Measurements from ENCODE around the gene GREB1. TPM values are rescaled to one million over a fixed set of nuclear protein-coding genes. Genes with fewer than 3 reads are reported as not detected.

The GREB1 gene
- polyA plus RNA-seq, 1 donor from 2014 or later, result 17.2 TPM

- no peak overlapping the region for H3K4me3 ChIP-seq (ENCODE audit: low read length)
- no peak overlapping the region for H3K9ac ChIP-seq (ENCODE audit: low read length)
- H3F3A ChIP-seq (ENCODE audit: insufficient read depth, low read length, poor library complexity, severe bottlenecking), result no peaks in the 10 kb centered on the region
- H3K27me3 ChIP-seq (ENCODE audit: insufficient read depth, low read depth, low read length), result no peaks in the 10 kb centered on the region
- H3K9me2 ChIP-seq (ENCODE audit: insufficient read depth, low read length), result no peaks in the 10 kb centered on the region
- H3K4me2 ChIP-seq (ENCODE audit: low read length), result no peak overlapping the region
- no peaks in the 10 kb centered on the region for H3K79me2 ChIP-seq (replicated peaks; ENCODE audit: insufficient read depth, low read length)
- H4K20me1 ChIP-seq (ENCODE audit: insufficient read depth), result no peaks in the 10 kb centered on the region
- no peak for TF ChIP-seq MXI1 (conservative IDR thresholded peaks at IDR 0.05; ENCODE audit: poor library complexity, severe bottlenecking)
- TF ChIP-seq POLR2AphosphoS5 (IDR thresholded peaks at IDR 0.05), result no peak
- TF ChIP-seq RAD21 (conservative IDR thresholded peaks at IDR 0.05), result no peak
- no peak for TF ChIP-seq SMC3 (conservative IDR thresholded peaks at IDR 0.05; ENCODE audit: poor library complexity)
- TF ChIP-seq EP300 (conservative IDR thresholded peaks at IDR 0.05; ENCODE audit: poor library complexity, severe bottlenecking), result no peak
- no peak for TF ChIP-seq EZH2 (IDR thresholded peaks at IDR 0.05; ENCODE audit: borderline replicate concordance, insufficient read depth, low read length, poor library complexity, severe bottlenecking)
- no peak for TF ChIP-seq CTCF (IDR thresholded peaks at IDR 0.05; ENCODE audit: poor library complexity, severe bottlenecking)
- TF ChIP-seq TAF1 (IDR thresholded peaks at IDR 0.05; ENCODE audit: low read depth), result no peak
- TF ChIP-seq REST (IDR thresholded peaks at IDR 0.05; ENCODE audit: borderline replicate concordance), result no peak
- H3K36me3 ChIP-seq (ENCODE audit: insufficient read depth, low read length), result no peaks in the 10 kb centered on the region
- H3K27ac ChIP-seq (ENCODE audit: low read length), result no peak overlapping the region
- H2AFZ ChIP-seq (ENCODE audit: low read depth, low read length), result no peak overlapping the region
- no peaks in the 10 kb centered on the region for H3K9me3 ChIP-seq (ENCODE audit: low read length)
Observed at GRCh38 chr2:11559786-11560155, 25.9 kb downstream of the GREB1 start.

- H3K79me2 ChIP-seq (replicated peaks; ENCODE audit: insufficient read depth, low read length), result no peaks in the 10 kb centered on the region
- H3K4me2 ChIP-seq (ENCODE audit: low read length), result no peak overlapping the region
- H3K4me3 ChIP-seq (ENCODE audit: low read length), result no peak overlapping the region
- H2AFZ ChIP-seq (ENCODE audit: low read depth, low read length), result no peak overlapping the region
- H3K36me3 ChIP-seq (ENCODE audit: insufficient read depth, low read length), result no peaks in the 10 kb centered on the region
- TF ChIP-seq EP300 (conservative IDR thresholded peaks at IDR 0.05; ENCODE audit: poor library complexity, severe bottlenecking) (no peak), POLR2AphosphoS5 (IDR thresholded peaks at IDR 0.05) (no peak), TAF1 (IDR thresholded peaks at IDR 0.05; ENCODE audit: low read depth) (no peak), REST (IDR thresholded peaks at IDR 0.05; ENCODE audit: borderline replicate concordance) (no peak), MXI1 (conservative IDR thresholded peaks at IDR 0.05; ENCODE audit: poor library complexity, severe bottlenecking) (no peak), EZH2 (IDR thresholded peaks at IDR 0.05; ENCODE audit: borderline replicate concordance, insufficient read depth, low read length, poor library complexity, severe bottlenecking) (no peak), CTCF (IDR thresholded peaks at IDR 0.05; ENCODE audit: poor library complexity, severe bottlenecking) (no peak), SMC3 (conservative IDR thresholded peaks at IDR 0.05; ENCODE audit: poor library complexity) (no peak), RAD21 (conservative IDR thresholded peaks at IDR 0.05) (no peak)
- H3K27me3 ChIP-seq (ENCODE audit: insufficient read depth, low read depth, low read length), result no peaks in the 10 kb centered on the region
- no peaks in the 10 kb centered on the region for H3K9me2 ChIP-seq (ENCODE audit: insufficient read depth, low read length)
- no peaks in the 10 kb centered on the region for H3K9me3 ChIP-seq (ENCODE audit: low read length)
- H4K20me1 ChIP-seq (ENCODE audit: insufficient read depth), result no peaks in the 10 kb centered on the region
- H3K9ac ChIP-seq (ENCODE audit: low read length), result no peak overlapping the region
- no peaks in the 10 kb centered on the region for H3F3A ChIP-seq (ENCODE audit: insufficient read depth, low read length, poor library complexity, severe bottlenecking)
- no peak overlapping the region for H3K27ac ChIP-seq (ENCODE audit: low read length)
Observed at GRCh38 chr2:11560806-11561205, 27.0 kb downstream of the GREB1 start.

Data from neural cell (in vitro differentiated cells).